ENCODE measurements around the gene SMAD3.

SMAD3 gene

DNA sequence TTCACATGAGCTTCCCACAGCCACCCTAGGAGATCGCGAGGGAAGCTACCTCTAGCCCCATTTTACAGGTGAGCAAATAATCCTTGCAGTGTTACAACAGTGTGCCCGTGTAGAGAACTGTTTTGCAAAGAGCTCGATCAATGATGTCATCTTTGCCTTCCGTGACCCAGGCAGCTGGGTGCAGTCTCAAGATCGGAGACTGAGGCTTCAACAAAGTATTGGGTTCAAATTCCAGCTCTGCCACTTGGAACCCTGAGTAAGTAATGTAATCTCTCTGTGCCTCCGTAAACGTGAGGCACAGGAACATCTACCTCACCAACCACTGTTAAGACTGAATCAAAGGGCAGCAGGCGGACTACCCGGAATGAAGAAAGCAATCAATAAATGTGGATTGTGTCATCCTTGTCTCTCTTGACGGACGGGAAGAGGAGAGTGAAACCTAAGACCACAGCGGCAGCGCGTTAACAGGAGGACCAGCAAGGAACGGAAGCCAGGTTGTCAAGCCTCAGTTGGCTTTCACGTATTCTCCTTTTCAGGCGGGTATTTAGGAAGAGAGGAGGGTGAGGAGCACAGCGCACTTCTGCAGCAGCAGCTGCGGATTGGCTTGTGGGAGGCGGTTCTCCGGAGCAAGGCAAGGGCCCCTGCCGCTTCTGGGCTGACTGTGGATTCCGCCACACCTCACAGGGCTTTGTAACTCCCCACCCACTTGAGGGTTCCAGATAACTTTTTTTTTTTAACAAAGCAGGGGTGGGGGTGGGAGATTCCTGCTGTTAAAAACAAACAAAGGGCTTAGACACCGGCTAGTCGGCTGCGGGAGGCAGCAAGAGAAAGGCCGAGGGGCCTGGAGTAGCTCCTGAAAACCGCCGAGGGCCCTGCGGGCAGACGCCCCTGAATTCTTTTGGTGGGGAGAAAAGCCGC lies 1.5 kb upstream of the SMAD3 start (continued):
- TF ChIP-seq, protein P1, sequence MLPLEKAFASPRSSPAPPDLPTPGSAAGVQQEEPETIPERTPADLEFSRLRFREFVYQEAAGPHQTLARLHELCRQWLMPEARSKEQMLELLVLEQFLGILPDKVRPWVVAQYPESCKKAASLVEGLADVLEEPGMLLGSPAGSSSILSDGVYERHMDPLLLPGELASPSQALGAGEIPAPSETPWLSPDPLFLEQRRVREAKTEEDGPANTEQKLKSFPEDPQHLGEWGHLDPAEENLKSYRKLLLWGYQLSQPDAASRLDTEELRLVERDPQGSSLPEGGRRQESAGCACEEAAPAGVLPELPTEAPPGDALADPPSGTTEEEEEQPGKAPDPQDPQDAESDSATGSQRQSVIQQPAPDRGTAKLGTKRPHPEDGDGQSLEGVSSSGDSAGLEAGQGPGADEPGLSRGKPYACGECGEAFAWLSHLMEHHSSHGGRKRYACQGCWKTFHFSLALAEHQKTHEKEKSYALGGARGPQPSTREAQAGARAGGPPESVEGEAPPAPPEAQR (tag by site-specific recombination; IDR thresholded peaks at IDR 0.05), result no peak
- TF ChIP-seq MZF1 (tag by site-specific recombination; IDR thresholded peaks at IDR 0.05; ENCODE audit: borderline replicate concordance), result peak; percentile 87
- TF ChIP-seq ZNF394 (tag by site-specific recombination; IDR thresholded peaks at IDR 0.05; ENCODE audit: borderline replicate concordance), result peak; percentile 52
- TF ChIP-seq SP2 (tag by site-specific recombination; IDR thresholded peaks at IDR 0.05), result peak; percentile 95
- TF ChIP-seq ZNF341 (tag by site-specific recombination; IDR thresholded peaks at IDR 0.05; ENCODE audit: low read depth), result peak; percentile 97
- peak; percentile 96; the same call in 1 of the 2 replicates for TF ChIP-seq ZNF837 (tag by site-specific recombination; IDR thresholded peaks at IDR 0.05)
- peak; percentile 11; the same call in 1 of the 2 replicates for TF ChIP-seq ZNF239 (tag by site-specific recombination; IDR thresholded peaks at IDR 0.05)
- peak; percentile 94 for TF ChIP-seq ZFP37 (tag by site-specific recombination; IDR thresholded peaks at IDR 0.05)
- peak; percentile 85 for TF ChIP-seq GLIS2 (tag by site-specific recombination; IDR thresholded peaks at IDR 0.05)
- peak; percentile 72; the same call in 1 of the 2 replicates for TF ChIP-seq IKZF3 (tag by site-specific recombination; IDR thresholded peaks at IDR 0.05)
- TF ChIP-seq, protein P2, sequence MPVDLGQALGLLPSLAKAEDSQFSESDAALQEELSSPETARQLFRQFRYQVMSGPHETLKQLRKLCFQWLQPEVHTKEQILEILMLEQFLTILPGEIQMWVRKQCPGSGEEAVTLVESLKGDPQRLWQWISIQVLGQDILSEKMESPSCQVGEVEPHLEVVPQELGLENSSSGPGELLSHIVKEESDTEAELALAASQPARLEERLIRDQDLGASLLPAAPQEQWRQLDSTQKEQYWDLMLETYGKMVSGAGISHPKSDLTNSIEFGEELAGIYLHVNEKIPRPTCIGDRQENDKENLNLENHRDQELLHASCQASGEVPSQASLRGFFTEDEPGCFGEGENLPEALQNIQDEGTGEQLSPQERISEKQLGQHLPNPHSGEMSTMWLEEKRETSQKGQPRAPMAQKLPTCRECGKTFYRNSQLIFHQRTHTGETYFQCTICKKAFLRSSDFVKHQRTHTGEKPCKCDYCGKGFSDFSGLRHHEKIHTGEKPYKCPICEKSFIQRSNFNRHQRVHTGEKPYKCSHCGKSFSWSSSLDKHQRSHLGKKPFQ (tag by site-specific recombination; IDR thresholded peaks at IDR 0.05), result peak; percentile 57; the same call in 1 of the 2 replicates
- TF ChIP-seq ZNF221 (tag by site-specific recombination; IDR thresholded peaks at IDR 0.05; ENCODE audit: borderline replicate concordance), result no peak
- peak; percentile 61; the same call in 1 of the 2 replicates for TF ChIP-seq ZNF610 (tag by site-specific recombination; IDR thresholded peaks at IDR 0.05; ENCODE audit: borderline replicate concordance)
- TF ChIP-seq ZNF426 (tag by site-specific recombination; IDR thresholded peaks at IDR 0.05), result no peak
- TF ChIP-seq ZNF629 (tag by site-specific recombination; IDR thresholded peaks at IDR 0.05), result peak; percentile 95
- TF ChIP-seq ZBTB48 (tag by site-specific recombination; IDR thresholded peaks at IDR 0.05), result peak; percentile 76

DNA sequence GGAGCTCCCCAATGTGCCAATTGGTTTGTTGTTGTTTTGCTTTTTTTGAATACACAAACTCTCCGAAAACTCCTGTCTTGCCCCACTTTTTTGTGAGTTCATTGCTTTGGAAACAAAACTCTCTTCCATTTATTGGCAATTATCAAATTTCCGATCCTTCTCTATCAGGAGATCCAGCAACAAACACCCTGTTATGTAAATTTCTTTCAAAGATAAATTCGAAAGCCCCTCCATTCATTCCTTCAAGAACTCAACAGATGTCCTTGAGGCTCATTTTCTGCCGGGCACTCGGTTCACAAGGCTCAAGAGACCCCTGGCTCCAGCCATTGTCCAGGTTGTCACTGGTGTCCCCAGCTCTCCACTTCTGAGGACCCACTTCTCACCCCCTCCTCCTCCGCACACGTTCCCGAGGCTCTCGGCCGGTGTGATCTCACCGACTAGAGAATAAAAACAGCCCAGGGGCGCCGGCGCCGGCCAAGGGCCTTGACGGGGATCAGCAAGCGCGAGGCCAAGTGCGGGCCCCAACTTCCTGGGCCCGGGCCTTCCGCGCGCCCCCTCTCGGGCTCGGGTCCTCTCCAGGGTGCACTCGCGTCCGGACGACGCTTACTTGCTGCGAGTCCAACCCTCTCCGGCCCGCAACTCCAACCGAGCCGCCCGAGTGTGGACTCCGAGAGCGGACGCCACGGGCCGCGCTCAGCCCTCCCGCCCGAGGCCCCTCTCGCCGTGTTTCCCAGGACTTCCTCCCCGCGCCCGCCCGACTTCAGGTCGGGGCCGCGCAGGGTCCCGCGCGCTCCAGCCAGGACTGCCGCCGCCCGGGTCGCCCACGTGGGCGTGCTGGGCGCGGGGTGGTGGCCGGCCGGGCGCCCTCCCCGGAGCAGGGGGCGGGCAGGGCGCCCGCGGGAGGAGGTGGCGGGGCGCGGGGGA lies 533 bp upstream of the SMAD3 start:
- H3K4me1 ChIP-seq (ENCODE audit: control insufficient read depth, insufficient read depth, low read length), result peaks cover 22% of the 10 kb centered on the region
- H3K9me3 ChIP-seq (ENCODE audit: control insufficient read depth, insufficient read depth, low read depth, low read length), result no peaks in the 10 kb centered on the region
- ChIA-PET POLR2A (interaction anchor here (0.6 to 2.0 kb wide), 31 partner anchors 9 to 354 kb away, joined by 3 to 18 read pairs (median 4); no protein-coding TSS in a partner anchor), CTCF (interaction anchor here (0.5 to 1.2 kb wide), 6 partner anchors 15 to 730 kb away, joined by 3 to 6 read pairs (median 3); no protein-coding TSS in a partner anchor)
- peak overlapping the region; percentile 98 for H3K27ac ChIP-seq (ENCODE audit: extremely low read depth, low read depth, low read length)
- H3K36me3 ChIP-seq (ENCODE audit: control insufficient read depth in 2 of 2, insufficient read depth in 1 of 2, low read length in 2 of 2), result no peaks in the 10 kb centered on the region
- H3K4me3 ChIP-seq (ENCODE audit: low read depth, low read length), result peak overlapping the region; percentile 80
- TF ChIP-seq YY2 (tag by site-specific recombination; IDR thresholded peaks at IDR 0.05), result no peak
- TF ChIP-seq, protein P3, sequence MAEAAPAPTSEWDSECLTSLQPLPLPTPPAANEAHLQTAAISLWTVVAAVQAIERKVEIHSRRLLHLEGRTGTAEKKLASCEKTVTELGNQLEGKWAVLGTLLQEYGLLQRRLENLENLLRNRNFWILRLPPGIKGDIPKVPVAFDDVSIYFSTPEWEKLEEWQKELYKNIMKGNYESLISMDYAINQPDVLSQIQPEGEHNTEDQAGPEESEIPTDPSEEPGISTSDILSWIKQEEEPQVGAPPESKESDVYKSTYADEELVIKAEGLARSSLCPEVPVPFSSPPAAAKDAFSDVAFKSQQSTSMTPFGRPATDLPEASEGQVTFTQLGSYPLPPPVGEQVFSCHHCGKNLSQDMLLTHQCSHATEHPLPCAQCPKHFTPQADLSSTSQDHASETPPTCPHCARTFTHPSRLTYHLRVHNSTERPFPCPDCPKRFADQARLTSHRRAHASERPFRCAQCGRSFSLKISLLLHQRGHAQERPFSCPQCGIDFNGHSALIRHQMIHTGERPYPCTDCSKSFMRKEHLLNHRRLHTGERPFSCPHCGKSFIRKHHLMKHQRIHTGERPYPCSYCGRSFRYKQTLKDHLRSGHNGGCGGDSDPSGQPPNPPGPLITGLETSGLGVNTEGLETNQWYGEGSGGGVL (tag by site-specific recombination; IDR thresholded peaks at IDR 0.05), result peak; percentile 11
- TF ChIP-seq, protein P4, sequence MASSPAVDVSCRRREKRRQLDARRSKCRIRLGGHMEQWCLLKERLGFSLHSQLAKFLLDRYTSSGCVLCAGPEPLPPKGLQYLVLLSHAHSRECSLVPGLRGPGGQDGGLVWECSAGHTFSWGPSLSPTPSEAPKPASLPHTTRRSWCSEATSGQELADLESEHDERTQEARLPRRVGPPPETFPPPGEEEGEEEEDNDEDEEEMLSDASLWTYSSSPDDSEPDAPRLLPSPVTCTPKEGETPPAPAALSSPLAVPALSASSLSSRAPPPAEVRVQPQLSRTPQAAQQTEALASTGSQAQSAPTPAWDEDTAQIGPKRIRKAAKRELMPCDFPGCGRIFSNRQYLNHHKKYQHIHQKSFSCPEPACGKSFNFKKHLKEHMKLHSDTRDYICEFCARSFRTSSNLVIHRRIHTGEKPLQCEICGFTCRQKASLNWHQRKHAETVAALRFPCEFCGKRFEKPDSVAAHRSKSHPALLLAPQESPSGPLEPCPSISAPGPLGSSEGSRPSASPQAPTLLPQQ (tag by site-specific recombination; IDR thresholded peaks at IDR 0.05), result peak; percentile 95
- TF ChIP-seq KLF10 (tag by site-specific recombination; IDR thresholded peaks at IDR 0.05), result no peak
- TF ChIP-seq, protein P1 (tag by site-specific recombination; IDR thresholded peaks at IDR 0.05), result no peak
- no peak for TF ChIP-seq ZNF37A (tag by site-specific recombination; IDR thresholded peaks at IDR 0.05)
- TF ChIP-seq ZNF112 (tag by site-specific recombination; IDR thresholded peaks at IDR 0.05), result no peak
- TF ChIP-seq ZNF629 (tag by site-specific recombination; IDR thresholded peaks at IDR 0.05), result peak; percentile 17; the same call in 1 of the 2 replicates
- no peak for TF ChIP-seq ZNF324 (tag by site-specific recombination; IDR thresholded peaks at IDR 0.05)
- TF ChIP-seq ZNF660 (tag by site-specific recombination; IDR thresholded peaks at IDR 0.05), result peak; percentile 36
- no peak for TF ChIP-seq ZNF48 (tag by site-specific recombination; IDR thresholded peaks at IDR 0.05)
- no peak for TF ChIP-seq ZNF510 (tag by site-specific recombination; IDR thresholded peaks at IDR 0.05; ENCODE audit: insufficient replicate concordance)
